Sigmoid colon (tissue), 4 donors: ENCODE measurements around the gene KCNJ14.

Experiments
- CTCF ChIP-seq, 4 experiments: fragments of 450-650 bp in 3 of 4; fragments of 200-600 bp in 1 of 4; IDR thresholded peaks; one replicate each; pipeline ENCODE4 v1.5.1; 2016 to 2019; ENCODE audit warnings: antibody characterized with exemption in 4 of 4, mild to moderate bottlenecking in 3 of 4, moderate library complexity in 2 of 4
- EP300 ChIP-seq, 4 donors: sonication (generic); formaldehyde crosslinking; IDR thresholded peaks; one replicate each; pipeline ENCODE4 v1.6.1; 2017; ENCODE audit warnings: antibody characterized with exemption in 4 of 4

- TF ChIP-seq EP300 (IDR thresholded peaks at IDR 0.05) (peak in 1 of 4 donors; percentile 4), CTCF (IDR thresholded peaks at IDR 0.05) (no peak)
Observed at GRCh38 chr19:48445606-48446481, 9.5 kb upstream of the KCNJ14 start, which contains the start of gene GRWD1.
